NCI-H345 treated with DMSO at 0.1 percent for 48 hours (cell line): ENCODE results near the gene CCDC110.
"Not testable (repeated sequence)": the region's sequence is repeated elsewhere in the genome, so short reads cannot be mapped to it uniquely, and the experiment has no call there.

ENCODE experiments used
- DNase-seq: peaks from one replicate; lab custom pipeline; 2025; ENCODE audit not compliant: unreplicated experiment; lab: John Stamatoyannopoulos, UW

The CCDC110 gene

GRCh38 chr4:185471235-185472102 is at the start of gene CCDC110:
CCDC110 (minus strand) TSS chr4:185471733; CDS start chr4:185471683, 50 bp downstream.
- peak; percentile 53 for DNase-seq

- DNase-seq: no peak
Measured at GRCh38 chr4:185520119-185520518, 48.6 kb upstream of the CCDC110 start.

DNA sequence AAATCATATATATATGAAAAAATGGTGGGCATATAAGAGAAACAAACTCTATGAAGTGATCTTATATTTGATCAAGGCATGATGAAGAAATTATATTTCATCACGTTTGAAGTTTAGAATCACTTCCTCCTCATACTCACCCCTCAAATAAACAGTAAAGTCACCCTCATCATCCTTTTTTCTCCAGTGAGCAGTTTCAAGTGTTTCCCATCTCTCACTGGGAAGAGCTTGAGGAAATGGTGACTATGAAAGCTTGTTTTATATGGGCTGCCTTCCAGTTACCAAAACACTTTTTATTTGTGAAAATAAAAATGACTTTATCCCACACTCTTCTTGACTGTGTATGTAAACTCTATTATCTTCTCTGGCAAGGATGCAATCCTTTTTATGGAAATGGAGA is 47.0 kb upstream of the CCDC110 start:
- no peak for DNase-seq

DNA sequence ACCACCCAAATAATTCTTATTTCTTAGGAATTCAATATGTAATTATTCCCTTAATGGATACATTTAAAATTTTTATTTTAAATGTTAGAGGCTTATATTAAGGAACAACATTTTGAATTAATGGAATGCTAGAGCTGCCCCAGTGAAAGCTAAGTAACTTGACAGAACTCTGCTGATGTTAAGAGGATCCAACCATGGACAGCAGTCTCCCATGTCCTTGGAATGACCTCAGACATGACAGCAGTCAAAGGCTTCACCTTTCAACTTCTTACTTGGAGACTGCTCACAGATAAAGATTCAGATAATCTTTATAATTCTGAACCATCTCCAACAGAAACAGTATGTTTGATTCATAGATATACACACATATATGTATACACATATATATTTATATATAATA is 46.5 kb upstream of the CCDC110 start:
- no peak for DNase-seq

- DNase-seq: no peak
Measured at GRCh38 chr4:185515248-185515647, 43.7 kb upstream of the CCDC110 start.

GRCh38 chr4:185514182-185514697 is 42.7 kb upstream of the CCDC110 start:
- DNase-seq: no peak

GRCh38 chr4:185513489-185514181 is 42.1 kb upstream of the CCDC110 start:
- no peak for DNase-seq

- DNase-seq: no peak
Measured at GRCh38 chr4:185512516-185512915, 41.0 kb upstream of the CCDC110 start.

GRCh38 chr4:185511243-185511642 is 39.7 kb upstream of the CCDC110 start:
- not testable (repeated sequence) for DNase-seq

DNA sequence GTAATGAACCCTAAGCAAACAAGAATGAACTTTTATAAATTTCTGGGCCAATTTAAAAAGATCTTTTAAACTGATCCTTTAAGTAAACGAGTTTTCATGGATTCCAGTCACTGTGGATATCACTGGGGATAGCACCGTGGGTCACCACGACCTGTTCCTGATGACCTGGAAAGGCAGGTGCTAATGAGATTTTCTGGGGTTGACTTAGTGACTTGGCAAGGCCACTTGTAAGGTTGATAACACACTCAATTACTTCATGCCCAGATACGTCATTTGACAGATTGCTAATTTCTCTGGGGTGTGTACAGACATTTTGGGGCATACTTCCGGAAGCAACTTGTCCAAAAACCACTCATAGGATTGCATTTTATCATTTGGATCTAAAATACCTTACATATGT is 39.3 kb upstream of the CCDC110 start:
- DNase-seq: no peak

- peak; percentile 4 for DNase-seq
Measured at GRCh38 chr4:185508181-185508580, 36.6 kb upstream of the CCDC110 start.

GRCh38 chr4:185506422-185506821 is 34.9 kb upstream of the CCDC110 start:
- no peak for DNase-seq

DNA sequence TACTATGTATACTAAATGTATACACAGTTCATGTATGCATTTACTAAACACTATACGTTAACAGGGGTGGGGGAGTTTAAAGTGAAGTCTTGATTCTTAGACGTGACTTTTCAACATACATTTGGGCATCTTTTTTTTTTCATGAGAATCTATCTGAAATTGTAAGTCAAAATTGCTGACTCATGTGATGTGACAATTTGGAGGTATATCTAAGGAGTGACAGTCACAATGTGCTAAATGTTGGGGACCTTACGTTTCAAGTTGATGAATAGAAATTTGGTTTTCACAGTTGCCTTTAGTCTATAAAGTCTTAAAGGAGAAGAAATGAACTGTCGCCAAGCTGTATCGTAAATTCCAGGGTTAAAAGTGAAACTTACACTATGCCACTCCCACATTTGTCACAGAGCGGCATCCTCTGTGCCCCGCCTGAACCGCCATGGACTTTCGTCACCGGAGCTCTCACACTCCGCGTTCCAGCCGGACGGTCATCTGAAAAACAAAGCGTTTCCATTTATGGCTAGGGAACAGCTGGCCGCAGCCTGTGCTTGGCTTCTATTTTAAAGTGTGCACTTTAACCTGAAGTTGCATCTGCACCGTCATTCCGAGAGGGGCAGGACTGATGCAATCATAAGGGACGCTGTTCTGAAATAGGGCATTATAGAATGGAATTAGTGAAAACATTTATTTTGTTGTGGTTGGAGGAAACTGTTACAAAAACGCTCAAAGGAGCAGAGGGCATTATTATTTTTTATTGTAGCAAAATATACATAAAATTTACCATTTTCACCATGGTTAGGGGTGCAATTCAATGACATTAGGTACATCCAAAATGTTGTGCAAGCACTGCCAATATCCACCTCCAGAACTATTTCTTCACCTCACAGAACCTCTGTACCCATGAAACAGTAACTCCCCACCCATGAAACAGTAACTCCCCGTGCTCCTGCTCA is 32.8 kb upstream of the CCDC110 start:
- DNase-seq: no peak

DNA sequence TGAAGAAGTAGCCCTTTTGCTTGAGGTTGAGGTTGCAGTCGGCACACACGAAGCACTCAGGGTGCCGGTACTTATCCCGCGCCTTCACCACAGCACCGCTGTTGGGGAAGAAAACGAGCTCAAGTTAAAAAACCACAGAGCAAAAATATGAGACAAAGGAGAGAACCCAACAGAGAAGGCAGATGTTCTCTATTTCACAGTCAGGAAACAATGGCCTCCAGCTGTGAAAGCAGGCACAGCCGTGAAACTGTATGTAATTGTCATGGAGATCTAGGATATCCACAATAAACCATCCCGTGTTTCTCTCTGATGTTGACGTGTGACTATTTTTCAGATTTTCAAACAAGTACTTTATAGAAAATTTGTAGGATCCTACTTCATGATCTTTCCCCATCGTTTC is 30.9 kb upstream of the CCDC110 start:
- DNase-seq: peak; percentile 9

DNA sequence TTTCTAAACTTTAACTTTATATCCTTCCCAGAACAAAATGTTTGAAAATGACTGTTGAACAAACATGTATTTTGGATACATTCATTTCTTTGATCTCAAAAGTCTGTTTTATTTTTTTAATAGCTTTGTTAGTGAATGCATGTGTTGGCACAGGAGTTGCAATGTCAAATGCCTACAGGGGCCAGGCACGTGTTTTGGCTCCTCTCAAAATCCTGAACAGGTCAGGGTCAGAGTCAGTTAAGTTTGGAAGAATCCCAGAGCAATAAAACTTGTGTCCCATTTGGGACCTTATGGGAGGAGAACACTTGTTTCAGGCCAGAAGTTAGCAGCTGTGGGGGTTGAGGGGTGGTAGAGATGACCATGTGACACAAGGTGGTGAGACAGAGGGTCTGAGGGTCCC is 29.0 kb upstream of the CCDC110 start:
- DNase-seq: no peak

- no peak for DNase-seq
Measured at GRCh38 chr4:185500035-185500434, 28.5 kb upstream of the CCDC110 start.

DNA sequence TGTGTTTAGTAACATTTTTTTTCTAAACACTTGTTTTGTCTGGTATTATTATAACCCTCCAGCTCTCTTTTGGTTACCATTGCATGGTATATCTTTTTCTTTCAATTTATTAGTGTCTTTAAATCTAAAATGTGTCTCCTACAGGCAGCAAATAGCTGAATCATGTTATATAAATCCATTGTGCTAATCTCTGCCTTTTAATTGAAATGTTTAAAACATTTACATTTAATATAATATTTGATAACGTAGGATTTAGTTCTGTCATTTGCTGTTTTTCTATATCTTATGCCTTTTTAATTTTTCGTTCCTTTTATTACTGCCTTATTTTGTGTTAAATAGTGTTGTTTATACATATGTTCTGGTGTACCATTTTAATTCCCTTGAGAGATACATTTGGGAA is 17.1 kb upstream of the CCDC110 start:
- no peak for DNase-seq

GRCh38 chr4:185481401-185481800 is 9.9 kb upstream of the CCDC110 start:
- no peak for DNase-seq

DNA sequence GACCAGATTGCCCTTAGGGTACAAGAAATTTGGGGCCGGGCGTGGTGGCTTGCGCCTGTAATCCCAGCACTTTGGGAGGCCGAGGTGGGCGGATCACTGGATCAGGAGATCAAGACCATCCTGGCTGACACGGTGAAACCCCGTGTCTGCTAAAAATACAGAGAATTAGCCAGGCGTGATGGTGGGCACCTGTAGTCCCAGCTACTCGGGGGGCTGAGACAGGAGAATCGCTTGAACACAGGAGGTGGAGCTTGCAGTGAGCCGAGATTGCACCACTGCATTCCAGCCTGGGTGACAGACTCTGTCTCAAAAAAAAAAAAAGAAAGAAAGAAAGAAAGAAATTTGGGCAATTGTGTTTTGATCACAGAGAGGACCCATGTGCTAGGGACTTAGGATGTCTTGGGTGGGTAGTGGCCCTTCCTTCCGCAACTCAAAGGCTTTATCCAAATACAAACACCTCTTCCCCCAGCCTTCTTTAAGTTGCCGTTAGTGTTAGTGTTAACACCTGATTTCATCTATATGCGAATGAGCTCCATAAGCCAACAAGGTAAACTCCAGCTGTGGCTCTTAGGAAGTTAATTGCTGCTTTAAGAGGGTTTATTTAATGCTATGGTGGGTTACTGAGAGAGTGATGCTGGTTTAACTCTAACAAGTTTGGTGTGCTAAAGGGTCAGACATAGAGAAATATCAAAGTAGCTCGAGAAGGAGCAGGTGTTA is 8.6 kb upstream of the CCDC110 start:
- DNase-seq: no peak

DNA sequence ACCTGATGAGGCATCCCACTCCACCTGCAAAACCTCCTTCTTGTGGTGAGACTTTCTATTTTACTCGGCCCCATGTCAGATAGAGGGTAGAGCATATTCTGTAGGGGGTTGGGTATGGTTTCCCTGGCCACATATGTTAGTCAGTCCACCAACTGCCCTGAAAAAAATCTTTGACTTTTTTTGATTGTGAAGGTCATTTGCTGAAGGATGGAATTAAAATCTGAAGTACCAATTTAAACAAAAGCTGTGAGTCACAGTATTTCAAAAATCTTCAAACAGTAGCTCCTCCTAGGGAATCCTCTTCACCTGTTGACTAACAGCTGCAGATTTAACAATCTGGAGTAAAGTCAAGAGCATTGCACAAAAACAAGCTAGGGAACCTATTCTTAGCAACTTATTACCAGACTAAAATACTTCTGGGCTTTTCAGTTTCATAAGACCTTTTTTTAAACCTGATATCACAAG is 8.0 kb upstream of the CCDC110 start:
- no peak for DNase-seq
